GM12865 (cell line): ENCODE results near the gene ERVH48-1.

ENCODE experiments used
- DNase-seq: peaks from one replicate; pipeline ENCODE4 v3.0.0; 2010; ENCODE audit warnings: low read depth
- H3K4me3 ChIP-seq: 2 replicates; pipeline ENCODE4 v1.5.1; 2011; ENCODE audit warnings: mild to moderate bottlenecking, low read depth, low read length, control low read depth
- CTCF ChIP-seq: IDR thresholded peaks from 2 replicates; pipeline ENCODE4 v1.5.1; 2011; ENCODE audit warnings: low read length, control low read depth, low read depth, inconsistent platforms; ENCODE audit not compliant: insufficient read depth; ENCODE audit errors: missing control alignments

The ERVH48-1 gene

GRCh38 chr21:42873096-42873495 is 52.3 kb downstream of the ERVH48-1 start:
- no peak for TF ChIP-seq CTCF
- DNase-seq: no peak
- no peak overlapping the region for H3K4me3 ChIP-seq

GRCh38 chr21:42868196-42868595 is 57.2 kb downstream of the ERVH48-1 start:
- H3K4me3 ChIP-seq: no peak overlapping the region
- no peak for TF ChIP-seq CTCF
- DNase-seq: no peak
